Hematopoietic multipotent progenitor cell treated with erythropoietin and hydrocortisone succinate and interleukin-3 and kit ligand, for 6 days (in vitro differentiated cells): ENCODE results near the gene ANXA10.
A peak's percentile ranks its signal among the peaks of the same experiment; 100 is the strongest.
"Not testable (repeated sequence)": the region's sequence is repeated elsewhere in the genome, so short reads cannot be mapped to it uniquely, and the experiment has no call there.

Experiments
- DNase-seq: peaks from one replicate; pipeline ENCODE4 v3.0.0-alpha.2; 2015

ANXA10 gene, protein sequence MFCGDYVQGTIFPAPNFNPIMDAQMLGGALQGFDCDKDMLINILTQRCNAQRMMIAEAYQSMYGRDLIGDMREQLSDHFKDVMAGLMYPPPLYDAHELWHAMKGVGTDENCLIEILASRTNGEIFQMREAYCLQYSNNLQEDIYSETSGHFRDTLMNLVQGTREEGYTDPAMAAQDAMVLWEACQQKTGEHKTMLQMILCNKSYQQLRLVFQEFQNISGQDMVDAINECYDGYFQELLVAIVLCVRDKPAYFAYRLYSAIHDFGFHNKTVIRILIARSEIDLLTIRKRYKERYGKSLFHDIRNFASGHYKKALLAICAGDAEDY

DNA sequence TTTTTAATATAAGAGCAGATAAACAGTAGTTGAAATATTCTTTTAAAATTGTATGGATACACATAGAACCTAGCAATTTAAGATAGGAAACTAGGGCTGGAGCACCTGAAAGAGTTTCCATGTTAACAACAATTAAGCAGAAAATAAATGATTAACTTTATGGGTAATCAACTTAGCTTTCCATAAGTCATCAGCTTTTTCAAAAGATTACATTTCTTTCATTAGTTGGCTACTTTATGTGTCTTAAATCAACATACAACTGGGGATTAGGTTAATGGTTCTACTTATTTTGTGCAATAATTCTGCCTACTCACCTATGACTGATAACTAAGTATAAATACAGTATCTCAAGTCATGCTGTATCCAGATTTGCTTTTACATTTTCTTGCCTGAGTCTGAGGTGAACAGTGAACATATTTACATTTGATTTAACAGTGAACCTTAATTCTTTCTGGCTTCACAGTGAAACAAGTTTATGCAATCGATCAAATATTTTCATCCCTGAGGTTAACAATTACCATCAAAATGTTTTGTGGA, at the start of gene ANXA10:
TSS of gene ANXA10 (plus strand) at position 362 of the 537 bp plus-strand sequence. CDS start at position 526, 164 bp downstream.
- DNase-seq: no peak

DNA sequence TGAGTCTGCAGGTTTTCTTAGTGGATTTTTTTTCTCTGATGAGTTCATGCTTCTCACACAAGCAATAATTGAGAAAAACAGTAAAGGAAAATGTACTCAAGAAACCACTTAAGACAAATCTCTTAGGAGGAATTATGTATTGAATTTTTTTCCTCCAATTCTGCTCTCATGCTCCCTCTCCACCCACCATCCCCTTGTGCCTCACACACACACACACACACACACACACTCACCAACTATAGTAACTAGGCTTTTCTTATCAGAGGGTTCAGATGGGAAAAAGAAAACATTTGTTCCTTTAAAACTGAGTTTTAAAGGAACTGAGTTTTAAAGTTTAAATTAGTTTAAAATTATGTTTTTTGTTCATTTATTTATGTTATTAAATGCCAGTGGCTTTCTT, 47.0 kb upstream of the ANXA10 start:
- no peak for DNase-seq

DNA sequence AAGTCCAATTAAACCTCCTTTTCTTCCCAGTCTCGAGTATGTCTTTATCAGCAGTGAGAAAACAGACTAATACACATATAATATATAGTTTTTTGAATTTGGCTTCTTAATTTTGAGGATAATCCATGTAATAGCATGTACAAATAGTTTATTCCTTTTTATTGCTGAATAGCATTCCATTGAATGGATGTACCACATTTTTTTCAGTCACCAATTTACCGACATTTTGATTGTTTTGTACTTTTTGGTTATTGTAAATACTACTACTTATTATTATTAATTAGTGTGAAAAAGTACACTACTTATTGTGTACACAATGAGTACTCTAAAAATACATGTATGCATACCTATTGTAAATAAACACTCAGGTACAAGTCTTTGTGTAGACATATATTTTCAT, 42.3 kb upstream of the ANXA10 start:
- no peak for DNase-seq

DNA sequence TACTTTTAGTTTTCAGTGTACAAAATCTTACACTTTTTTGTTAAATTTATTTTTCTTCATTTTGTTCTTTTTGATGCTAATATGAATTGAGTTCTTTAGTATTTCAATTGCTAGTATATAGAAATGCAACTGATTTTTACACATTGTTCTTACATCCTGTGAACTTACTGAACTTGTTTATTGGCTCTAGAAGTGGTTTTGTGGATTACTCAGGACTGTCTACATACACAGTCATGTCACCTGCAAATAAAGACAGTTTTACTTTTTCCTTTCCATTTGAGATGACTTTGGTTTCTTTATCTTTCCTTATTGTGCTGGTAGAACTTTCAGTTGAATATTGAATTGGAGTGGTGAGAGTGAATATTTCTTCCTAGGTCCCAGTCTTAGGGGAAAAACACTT, 40.8 kb upstream of the ANXA10 start:
- DNase-seq: no peak

DNA sequence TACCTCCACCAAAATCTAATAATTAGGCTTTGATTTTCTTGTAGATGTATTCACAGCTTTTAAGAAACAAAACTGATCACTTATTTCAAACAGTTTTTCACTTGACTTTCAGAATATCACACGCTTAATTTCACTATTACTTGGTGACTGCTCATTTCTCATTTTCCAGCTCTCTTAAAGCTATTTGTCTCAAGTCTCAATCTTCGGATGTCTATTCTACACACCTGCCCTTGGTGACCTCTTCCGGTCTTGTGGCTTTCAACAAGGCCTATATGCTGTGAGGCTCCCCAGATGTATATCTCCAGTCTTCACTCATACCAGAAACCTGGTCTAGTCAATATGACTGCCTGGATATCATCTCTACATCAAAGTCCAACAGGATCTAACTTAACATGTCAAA, 34.9 kb upstream of the ANXA10 start:
- DNase-seq: no peak

DNA sequence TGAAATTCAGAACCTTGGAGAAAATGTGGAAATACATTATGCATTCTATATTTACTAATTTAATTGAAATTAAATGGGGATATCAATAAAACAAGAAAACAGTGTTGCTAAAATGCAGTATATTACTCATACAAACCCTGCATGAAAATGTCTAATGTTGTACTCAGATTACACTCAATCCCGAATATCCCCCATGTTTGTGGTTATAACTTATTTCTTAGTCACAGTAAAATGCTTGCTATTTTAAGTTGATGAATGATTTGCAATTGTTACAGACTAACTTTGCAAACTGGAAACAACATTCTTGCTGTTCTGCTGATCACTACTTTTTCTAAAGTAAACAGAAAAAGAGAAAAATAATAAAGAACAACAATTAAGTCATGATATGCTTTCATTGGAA, 33.1 kb upstream of the ANXA10 start:
- DNase-seq: no peak

DNA sequence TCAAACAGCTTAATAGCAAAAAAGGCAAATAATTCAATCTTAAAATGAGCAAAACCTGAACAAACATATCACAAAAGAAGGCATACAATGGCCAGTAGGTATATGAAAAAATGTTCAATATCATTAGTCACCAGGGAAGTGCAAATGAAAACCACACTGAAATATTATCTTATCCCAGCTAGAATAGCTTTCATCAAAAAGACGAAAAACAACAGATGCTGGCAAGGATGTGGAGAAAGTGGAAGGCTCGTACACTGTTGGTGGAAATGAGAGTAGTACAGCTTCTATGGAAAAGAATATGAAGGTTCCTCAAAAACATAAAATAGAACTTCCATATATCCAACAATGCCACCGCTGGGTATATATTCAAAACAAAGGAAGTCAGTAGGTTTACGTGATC, 29.3 kb upstream of the ANXA10 start:
- no peak for DNase-seq

DNA sequence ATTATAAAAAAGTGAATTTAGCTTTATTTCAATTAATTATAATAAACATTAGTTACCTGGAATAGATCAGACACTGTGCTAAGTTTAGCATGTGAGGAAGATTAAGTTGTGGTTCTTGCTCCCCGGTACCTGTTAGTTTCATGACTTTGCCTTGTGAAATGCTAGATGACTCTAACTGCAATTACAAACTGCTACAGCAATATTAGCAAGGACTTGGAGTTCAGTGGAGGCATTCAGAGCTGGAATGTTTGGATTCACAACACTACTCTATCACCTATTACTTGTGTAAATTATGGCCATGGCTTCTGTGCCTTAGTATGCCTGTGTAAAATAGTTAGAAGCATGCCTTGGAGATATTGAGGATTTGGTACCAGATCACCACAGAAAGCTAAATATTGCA, 21.4 kb upstream of the ANXA10 start:
- no peak for DNase-seq

DNA sequence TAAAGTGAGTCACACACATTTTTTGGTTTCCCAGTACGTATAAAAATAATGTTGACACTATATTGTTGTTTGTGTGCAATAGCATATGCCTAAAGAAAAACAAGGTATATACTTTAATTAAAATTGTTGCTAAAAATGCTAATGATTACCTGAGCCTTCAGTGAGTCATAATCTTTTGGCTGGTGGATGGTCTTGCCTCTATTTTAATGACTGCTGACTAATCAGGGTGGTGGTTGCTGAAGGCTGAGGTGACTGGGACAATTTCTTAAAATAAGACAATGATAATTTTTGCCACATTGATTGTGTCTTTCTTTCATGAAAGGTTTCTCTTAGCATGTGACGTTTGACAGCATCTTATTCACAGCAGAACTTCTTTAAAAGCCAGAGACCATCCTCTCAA, 21.0 kb upstream of the ANXA10 start:
- DNase-seq: no peak

DNA sequence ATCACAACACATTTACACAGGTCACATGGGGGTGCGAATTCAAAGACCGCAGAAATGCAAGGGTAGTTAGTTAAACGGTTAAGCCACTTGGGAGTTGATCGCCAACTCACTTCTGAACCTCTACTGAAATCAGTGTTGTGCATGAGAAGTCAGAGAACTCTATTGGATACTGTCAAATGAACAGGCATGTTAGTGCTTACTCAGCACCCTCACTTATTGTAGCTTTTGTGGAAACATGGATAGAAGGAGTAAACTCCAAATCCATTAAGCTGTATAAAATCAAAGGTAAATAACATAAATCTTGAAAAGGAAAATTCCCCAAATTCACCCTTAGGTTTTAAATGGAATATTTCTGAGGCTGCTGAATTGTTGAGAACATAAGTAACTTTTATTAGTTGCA, 17.5 kb upstream of the ANXA10 start:
- no peak for DNase-seq

DNA sequence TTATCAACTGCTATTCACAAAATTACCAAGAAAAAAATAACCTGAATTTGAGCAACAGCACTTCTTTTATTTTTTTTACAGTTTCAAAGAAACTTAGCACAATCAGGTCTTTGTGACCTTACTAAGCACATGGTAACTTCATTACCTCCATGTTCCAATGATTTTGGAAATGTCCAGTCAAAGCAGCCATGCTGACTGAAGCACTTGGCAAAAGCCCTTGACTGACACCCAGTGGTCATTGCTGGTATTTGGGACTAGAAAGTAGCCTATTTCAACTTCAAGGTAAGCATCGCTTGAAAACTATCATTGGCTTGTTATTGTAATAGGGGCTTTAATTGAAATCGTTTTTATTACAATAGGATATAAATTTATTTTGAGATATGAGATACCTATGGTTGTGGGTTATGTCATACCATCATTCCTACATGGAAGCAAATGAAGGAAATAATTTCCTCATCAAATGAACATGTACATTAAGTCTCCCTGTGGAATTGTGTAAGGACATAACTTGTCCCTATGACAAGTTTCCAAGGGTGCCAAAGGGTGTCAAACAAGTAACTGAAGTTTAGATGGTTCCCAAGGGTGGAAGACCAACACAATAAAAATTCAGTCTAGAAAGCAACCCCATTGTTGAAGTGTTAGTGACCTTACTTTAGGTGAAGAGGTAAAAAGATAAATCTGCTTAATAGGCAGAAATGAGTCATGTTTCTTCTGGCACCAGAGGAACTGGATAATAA, 15.2 kb upstream of the ANXA10 start:
- DNase-seq: peak; percentile 74

DNA sequence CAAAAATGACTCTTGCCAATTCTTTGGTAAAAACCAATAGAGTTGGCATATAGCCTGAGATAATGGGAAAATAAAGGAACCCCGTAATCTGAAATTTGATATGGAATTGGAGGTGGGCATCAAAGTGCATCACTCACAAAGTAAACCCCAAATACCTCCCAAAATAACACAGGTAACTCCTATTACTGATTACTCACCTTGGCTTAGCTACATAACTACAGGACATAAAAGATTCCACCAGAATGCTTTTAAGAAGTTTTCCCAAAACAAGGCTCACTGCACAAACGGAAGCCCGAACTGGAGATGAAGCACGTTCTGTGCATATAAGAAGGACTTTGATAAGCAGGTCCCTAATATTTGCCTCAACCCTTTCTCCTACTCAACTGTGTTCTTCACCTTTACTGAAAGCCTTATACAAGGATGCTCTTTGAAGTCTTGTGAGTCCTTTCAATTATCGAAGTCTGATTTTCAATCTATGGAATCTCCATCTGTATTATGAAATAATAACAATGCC, 14.6 kb upstream of the ANXA10 start:
- DNase-seq: no peak

DNA sequence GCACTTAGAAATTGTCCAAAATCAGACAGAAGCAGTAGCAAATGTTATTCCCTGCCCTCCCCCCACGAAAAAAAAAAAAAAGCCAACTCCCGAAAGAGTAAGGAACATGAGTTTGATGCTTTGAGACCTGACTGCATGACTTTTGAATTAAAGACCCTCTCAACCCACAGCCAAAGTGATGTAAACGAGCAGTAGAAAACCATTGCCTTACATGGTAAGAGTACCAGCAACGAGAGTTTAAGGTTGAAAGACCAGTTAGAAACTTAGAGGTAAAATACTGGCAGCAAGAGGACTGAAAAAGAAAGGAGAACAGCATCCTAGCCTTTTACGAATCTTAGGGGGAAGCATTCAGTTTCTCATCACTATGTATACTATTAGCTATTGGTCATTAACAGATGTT, 10.0 kb upstream of the ANXA10 start:
- no peak for DNase-seq

DNA sequence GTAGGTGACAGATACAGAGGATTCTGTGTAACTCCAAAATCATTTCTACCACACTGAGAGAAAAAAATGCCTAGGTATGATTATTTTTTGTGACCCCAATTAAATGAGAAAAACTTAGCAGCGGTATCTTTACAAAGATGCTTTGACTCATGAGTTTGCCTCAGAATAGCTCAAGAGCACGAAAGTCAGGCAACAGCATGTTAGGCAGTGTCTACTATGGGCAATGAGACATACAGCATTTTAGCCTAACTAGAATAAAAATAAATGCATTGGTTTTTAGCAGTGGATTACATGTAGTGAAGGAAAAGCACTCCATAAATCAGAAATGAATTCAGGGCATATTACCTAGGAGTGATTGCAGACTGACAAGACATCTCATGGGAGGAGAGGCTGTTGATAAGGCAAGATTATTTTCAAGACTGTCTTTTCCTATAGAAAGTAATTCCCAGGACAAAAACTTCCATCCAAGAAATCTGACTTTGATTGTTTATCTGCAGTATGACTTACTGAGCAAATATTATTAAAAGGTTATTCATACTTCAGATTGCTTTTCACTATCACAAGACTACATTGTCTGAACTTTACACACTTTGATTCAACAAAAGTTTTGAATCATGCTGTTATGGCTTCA, 3.6 kb downstream of the ANXA10 start:
- no peak for DNase-seq

DNA sequence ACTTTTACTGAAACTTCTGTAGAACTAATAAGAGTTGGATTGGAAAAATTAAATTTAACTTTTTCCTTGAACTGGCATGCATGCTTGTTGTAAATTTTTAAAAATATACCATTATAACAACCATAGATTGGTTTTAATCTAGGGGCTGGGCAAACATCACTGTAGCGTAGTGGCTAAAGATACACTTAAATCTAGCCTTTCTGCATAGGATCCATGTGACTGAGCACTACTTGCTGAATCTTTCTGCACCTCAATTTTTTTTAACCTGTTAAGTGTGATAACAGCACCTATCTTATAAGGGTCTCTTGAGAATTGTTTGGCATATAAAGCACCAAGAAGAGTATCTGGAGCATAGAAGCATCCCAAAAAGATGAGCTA, 4.1 kb downstream of the ANXA10 start:
- no peak for DNase-seq

DNA sequence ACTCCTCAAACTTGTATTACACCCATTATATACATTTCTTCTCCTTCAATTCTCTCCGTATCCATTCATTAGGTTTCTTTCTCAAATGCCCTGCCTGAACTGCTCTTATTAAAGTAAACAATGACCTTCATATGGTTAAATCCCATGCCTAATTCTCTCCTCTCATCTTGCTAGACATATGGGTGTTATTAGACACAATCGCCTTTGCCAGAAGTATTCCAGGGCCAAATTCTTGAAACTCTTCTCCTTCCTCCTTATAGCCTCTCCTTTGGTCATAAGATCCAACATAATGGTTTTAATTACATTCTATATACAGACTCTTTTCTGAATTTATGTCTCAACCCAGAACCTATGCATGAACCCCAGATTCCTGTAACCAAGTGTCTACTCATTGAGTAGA, 4.8 kb downstream of the ANXA10 start:
- DNase-seq: no peak

DNA sequence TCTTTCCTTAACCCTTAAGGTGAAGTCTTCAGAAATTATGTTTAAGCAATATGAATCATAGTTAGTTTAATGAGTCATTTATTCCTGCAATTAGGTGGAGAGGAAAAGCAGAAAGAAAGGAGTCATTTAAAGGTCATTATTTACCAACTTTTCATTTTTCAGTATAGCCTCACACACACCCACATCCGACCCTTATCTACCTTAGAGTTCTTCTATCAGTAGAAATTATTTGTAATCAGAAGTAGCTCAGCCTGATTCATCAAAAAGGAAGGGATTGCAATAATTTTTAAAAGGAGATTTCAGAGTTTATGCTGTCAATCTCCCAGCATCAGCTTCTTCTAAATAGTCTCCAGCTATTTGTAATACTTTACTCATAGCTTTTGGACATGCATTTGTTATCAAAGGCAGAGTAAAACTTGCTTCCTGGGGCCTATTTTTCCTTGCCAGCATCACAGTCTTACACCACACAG, 5.9 kb downstream of the ANXA10 start:
- DNase-seq: no peak

DNA sequence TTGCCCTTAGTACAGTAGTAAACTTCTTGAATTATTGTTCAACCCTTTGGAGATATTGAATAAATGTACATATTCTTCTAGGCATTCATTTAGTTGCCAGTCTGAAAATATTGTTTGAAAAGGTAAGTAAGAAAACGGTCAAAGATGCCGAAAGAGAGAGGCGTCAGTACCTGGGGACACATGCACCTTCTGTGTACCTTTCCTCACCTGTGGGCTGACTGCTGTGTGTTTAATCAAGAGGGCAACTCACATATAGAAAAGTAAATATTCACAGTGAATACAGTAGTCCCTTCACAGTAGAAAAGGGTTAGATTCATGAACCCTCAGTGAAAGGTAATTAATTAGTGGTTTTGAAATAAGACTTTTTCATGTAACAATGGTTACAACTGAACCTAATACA, 6.9 kb downstream of the ANXA10 start:
- DNase-seq: no peak

DNA sequence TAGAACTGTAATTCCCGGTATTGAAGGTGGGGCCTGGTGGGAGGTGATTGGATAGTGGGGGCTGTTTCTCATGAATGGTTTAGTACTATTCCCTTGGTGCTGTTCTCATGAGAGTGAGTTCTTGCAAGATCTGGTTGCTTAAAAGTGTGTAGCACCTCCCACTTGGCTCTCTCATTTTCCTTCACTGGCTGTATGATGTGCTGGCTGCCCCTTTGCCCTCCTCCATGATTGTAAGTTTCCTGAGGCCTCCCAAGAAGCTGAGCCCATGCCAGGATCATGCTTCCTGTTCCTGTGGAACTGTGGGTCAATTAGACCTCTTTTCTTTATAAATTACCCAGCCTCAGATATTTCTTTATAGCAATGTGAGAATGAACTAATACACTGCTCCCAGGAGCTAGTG, 8.7 kb downstream of the ANXA10 start:
- no peak for DNase-seq

DNA sequence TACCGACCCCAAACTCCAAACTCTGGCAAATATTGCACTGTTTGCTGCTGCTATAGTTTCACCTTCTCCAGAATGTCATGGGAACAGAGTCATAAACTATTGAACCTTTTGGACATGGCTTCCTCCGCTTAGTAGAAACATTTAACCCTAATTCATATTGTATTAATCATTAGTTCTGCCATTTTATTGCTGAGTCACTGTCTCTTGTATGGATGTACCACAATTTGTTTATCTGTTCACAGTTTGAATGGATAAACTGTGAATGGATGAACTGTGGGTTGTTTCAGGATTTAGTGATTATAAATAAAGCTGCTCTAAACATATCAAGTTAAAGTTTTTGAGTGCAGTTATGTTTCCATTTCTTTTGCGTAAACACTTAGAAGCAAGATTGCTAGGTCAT, 10.1 kb downstream of the ANXA10 start:
- DNase-seq: no peak

DNA sequence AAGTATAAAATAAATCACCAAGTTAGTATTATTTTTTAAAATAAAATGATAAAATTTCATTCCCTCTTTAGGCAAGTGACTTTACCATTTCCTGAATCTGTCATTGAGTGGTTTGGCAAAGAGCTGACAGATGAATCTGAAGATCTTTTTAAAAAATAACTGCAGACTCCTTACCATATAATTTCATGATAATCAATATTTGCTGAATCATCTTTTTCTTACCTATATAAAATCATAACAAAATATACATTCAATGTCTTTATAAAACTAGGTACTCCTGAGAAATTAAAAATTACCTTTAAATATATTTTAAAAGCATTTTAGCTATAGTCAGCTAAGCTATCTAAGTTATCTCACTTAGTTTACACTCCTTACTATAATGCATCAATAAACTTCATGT, 17.2 kb downstream of the ANXA10 start:
- DNase-seq: no peak

DNA sequence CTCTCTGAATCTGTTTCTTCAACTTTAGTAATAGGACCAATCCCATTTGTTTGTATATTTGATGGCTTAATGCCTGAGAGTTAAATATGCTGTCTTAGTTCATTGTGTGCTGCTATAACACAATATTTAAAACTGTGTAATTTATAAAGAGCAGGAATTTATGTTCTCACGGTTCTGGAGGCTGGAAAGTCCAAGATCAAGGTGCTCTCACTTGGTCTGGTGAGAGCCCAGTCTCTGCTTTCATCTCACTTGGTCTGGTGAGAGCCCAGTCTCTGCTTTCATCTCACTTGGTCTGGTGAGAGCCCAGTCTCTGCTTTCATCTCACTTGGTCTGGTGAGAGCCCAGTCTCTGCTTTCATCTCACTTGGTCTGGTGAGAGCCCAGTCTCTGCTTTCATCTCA, 20.7 kb downstream of the ANXA10 start:
- not testable (repeated sequence) for DNase-seq

DNA sequence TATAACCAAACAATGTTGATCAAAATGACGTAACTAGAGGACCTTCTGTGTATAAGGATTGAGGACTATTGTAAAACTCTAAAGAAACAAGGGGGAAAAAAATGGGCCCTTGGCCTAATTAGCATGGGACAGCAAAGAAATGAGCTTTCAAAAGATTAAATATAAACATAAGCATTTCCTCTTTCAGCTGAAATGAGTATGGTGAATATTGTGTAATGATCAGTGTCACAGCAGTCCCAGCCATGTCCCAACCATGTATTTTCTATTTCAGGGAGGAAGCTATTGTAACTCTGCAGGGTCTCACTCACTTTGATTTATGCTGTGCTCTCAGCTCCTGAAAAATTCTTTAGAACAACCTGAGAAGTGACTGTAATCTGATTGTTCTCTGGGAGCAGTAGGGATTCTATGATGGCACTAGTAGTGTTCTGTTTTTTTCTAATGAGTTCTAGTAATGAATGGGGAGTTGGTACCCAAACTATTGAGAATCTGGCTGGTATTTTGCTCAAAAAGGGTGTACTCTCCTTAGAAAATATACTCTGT, 25.8 kb downstream of the ANXA10 start:
- DNase-seq: peak; percentile 7
